Nucleus accumbens (tissue), 56 donors: ENCODE measurements around the gene GJD4.

Source experiments
- DNase-seq, 56 donors: peaks; one replicate each; lab custom pipeline; 2025; lab: John Stamatoyannopoulos, UW

Gene GJD4

DNA sequence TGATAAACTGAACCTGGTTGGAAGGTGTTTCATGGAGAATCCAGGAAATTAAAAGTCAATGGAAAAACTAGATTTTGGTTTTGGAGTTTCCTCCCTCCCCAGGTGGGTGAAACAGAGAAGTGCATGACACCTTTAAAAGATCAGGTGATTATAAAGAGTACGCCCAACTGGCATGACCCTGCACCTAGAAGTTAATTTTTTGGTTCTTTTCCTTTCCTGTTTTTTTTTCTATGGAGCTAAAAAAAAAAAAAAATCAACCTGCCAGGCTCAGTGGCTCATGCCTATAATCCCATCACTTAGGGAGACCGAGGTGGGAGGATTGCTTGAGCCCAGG, 7.9 kb downstream of the GJD4 start:
- DNase-seq = no peak

DNA sequence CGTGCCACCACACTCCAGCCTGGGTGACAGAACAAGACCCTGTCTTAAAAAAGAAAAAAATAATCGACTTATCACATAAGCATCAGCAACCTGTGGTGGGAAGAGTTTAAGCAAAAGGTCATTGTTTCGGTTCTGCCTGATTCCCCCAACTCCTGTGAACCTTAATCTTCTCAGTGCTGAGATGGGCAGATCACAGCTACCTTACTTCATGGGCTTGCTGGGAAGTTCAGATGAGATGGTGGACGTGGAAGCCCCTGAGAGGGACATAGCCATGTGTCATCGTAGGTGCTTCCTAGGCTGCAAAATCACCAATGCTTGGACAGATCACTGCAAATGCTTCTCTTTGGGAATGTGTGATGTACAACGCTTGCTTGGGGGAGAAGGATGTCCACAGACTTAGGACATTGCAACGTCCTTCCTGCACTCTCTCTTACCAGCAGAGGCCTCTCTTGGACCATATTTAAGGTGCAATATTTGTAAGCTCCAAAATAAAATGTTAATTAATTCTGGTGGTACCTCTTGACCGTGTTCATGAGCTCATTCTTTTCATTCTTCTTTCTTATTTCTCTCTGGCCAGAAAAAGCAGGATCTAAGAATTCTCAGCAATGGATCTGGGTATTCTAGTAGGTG, 8.6 kb downstream of the GJD4 start:
- no peak for DNase-seq

DNA sequence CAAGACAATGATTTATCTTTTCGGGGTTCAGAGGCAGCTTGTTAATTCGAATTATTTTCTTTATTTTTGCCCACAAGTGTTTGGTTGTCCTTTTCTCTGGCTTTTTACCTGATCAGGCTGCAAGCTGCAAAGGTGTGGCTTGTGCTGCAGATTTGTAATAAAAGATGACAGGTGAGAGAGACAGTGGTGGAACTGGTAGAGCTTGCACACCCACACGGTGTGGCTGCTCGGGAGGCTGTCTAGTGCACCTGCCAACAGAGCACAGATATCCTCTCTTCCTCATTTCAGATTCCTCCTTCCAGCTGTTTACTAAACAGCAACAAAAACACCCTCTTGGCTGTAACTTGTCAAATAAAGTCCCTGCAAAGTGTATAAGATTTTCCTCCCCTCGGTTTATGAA, 9.2 kb downstream of the GJD4 start:
- peak in 4 of 56 donors; percentile 4 to 28 (median 12) for DNase-seq

DNA sequence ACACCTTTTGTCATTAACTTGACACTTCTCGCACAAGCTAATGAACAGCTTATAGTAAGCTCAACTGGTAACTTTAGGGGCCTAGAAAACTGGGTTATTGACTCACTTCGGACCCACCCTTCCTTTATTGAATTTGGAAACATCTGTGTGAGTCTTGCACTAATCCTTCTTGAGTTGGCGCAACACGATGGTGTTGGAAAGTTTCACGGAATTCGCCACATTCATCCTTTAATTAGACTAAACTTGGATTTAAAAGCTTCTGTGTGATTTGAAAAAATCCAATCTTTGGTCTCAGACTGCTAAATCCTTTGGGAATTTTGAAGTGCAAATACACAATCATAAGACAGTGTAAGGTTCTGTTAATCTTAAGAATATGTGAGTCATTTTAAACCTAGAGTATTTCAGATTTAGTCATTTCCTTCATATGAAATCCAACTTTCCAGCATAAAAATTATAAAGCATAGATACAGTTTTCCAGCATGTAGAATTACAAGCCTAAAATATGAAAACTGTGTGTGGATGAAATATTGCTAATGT, 21.9 kb downstream of the GJD4 start:
- DNase-seq = no peak

DNA sequence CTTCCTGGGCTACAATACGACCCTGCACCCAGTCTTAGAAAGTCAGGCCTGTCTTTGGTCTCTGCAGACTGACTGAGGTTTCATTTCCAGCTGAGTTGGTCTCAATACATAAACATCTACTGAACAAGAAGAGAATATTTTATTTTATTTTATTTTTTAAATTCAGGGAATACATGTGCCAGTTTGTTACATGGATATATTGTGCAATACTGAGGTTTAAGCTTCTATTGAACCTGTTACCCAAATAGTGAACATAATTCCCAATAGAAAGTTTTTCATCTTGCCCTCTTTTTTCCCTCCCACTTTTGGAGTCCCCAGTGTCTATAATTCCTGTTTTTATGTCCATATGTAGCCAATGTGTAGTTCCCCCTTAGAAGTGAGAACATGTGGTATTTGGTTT, 26.3 kb downstream of the GJD4 start:
- no peak for DNase-seq

DNA sequence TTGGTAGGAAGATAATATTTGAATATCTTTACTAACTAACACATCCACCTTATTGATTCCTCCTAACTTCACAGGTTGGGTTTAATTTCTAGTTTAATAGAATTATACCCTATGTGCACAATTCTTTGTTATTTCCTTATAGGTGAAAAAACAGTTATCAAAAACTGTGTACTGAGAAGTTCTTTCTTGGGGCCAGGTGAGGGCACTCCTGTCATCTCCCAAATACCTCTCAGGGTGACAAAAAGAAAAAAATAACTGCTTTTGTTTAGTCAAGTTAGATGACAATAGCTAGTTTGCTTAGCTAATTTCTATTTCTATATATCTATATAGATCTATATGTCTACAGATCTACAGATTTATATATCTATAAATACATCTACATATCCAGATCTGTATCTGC, 26.9 kb downstream of the GJD4 start:
- DNase-seq = no peak

DNA sequence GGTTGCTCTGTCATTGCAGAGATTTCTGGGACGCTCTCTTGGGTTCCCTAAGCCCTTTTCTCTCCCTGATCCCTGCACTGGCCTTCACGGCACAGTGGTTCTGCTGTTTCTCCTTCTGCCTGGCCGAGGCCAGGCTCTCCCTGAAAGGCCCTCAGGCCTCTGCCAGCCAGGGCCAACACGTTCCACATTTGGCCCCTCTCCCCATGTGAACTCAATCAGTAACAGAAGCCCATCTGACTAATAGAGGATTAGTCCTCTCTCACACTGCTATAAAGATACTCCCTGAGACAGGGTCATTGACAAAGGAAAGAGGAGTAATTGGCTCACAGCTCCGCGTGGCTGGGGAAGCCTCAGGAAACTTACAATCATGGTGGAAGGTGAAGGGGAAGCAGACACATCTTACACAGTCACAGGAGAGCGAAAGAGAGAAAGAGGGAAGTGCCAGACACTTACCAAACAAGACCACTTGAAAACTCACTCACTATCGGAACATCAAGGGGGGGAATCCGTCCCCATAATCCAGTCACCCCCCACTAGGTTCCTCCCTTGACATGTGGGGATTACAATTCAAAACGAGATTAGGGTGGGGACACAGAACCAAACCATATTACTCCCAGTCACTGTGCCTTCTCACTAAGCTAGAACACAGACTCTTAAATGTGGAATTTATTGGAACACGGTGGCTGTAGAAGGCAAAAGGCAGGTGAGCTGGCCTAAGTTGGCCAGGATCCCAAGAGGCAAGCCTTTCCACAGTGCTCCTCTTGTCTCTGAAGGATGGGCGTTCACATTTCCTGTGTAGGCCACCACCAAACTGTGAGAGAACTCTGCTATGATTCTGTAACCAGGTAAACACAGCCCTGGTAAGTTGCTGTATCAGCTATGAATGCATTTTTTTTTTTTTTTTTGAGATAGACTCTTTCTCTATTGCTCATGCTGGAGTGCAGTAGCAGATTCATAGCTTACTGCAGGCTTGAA, 28.2 kb downstream of the GJD4 start:
- DNase-seq = no peak

DNA sequence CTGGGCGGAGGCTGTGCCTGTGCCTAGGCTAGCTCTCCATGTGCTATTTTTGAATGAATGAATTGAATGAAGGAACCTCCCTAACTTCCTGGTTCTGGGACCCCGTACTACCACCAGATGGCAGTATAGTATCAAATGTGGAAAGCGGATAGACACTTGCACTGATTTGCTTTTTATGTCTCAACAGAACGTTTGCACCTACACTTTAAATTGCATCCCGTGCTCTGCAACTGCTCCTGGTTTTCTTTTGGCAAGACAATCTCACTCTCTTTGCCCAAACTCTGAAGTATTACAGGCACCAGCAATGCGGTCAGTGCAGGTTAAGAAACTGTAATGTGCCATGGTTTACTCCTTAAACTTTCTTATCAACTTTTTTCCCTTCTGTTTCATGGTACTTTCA, 30.4 kb downstream of the GJD4 start:
- peak in 31 of 56 donors; percentile 5 to 66 (median 26) for DNase-seq

DNA sequence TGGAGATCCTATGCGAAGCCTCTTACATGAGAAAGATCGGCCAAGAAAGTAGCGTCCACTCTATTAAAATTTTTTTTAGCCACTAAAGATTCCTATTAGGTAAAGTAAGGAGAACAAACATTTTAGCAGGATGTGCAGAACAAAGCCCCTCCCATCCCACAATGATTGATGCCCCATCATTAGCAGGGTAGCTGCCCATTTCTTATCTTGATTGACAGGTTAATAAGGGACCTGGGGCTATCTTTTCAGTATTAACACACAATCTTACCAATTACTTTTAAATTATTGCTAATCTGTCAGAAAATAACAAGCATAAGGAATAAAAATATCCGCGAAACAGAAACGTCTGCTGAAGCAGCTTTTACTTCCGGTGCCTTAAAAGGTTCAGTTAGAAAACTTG, 31.8 kb downstream of the GJD4 start:
- no peak for DNase-seq

DNA sequence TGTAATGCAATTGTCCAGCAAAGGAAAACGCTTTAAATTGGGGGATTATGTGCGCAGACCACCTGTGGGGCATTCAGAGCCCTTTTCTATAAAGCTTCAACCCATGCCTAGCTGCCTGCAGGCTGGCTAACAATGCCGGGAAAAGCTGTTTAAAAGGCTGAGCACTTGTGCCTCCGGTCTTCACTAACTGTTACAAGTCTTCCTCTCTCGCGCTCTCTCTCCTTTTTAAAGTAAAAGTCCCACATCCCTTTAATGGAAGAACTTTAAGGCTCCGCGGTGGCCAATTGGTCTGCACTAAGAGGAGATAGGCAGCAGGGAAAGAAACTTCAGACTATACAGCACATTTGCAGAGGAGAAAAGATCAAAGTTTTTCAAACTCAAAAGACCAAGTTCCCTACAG, 32.3 kb downstream of the GJD4 start:
- DNase-seq = peak in 1 of 56 donors; percentile 5

DNA sequence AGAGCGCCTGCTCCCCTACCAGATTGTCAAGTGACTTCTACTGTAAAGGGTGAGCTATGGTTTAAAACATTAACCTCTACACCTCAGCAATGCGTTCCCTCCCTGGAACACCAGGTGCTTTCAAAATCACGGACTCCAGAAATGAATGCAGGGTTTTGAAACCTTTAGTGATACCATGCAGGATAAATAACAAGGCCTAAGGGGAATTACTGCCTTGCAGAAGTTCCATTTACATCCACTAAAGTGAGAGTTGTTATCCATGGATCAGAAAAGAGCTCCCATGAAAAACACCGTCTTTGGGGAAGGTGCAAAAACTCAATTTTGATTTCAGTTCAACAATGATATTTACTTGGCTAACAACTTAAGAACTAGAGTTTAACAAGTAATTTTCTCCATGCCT, 33.0 kb downstream of the GJD4 start:
- no peak for DNase-seq

DNA sequence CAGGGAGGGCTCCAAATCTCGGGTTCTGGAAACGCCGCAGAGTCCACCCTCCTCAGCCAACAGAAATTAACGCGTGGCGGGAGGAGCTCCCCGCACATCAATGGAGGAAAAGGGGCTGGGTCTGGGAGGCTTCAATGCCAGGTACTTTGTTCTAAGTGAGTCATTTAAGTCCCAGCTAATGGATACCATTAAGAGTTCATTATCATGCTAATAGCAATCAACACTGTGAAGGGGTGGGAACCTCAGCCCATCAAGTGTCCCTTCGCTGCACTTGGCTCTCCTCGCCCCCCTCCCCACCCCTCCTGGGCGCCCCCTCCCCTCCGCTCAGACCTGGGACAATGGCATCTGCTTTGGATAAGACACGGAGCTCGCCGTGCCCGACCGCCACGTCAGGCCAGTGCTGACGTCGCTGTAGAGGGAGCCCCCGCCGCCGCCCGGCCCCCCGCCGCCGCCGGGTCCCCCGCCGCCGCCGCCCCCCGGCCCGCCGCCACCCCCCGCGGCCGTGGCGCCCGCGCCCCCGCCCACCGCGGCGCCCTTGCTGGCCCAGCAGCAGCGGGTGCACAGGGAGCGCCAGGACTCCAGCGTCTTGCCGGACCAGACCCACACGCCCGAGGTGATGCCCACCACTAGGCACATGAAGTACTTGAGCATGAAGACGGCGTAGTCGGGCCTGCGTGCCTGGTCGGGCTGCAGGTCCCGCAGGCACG, 34.0 kb downstream of the GJD4 start:
- no peak for DNase-seq

DNA sequence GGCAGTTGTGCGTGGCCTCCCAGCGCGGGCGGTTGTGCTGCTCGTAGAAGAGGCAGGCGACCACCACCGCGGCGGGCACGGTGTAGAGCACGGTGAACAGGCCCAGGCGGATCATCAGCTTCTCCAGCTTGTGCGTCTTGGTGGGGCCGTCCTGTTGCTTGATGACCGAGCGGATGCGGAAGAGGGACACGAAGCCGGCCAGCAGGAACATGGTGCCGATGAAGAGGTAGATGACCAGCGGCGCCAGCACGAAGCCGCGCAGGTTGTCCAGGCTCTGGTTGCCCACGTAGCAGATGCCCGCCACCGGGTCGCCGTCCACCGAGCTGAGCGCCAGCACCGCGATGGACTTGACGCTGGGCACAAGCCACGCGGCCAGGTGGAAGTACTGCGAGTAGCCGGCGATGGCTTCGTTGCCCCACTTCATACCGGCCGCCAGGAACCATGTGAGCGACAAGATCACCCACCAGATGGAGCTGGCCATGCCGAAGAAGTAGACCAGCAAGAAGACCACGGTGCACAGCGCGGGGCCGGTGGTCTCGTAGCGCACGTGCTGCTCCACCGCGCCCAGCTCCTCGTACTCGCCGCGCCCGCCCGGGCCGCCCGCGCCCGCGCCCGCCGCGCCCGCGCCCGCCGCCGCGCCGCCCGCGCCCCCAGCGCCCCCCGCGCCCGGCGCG, 34.7 kb downstream of the GJD4 start:
- peak in 3 of 56 donors; percentile 5 to 22 (median 11) for DNase-seq

DNA sequence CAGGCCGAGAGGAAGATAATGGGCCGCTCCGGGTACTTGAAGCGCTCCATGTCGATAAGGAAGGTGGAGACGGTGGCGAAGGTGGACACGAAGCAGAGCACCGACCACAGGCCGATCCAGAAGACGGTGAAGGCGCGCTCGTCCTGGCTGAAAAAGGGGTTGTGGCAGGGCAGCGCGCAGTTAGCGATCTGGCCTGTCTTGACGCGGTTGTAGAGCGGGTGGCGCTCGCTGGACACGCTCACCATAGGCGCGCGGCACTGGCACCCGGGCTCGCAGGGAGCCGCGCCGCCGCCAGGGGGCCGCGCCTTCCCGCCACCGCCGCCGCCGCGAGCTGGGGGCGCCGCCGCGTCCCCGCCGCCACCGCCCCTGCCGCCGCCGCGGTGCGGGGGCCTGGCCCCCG, 35.3 kb downstream of the GJD4 start:
- peak in 37 of 56 donors; percentile 4 to 71 (median 32) for DNase-seq

DNA sequence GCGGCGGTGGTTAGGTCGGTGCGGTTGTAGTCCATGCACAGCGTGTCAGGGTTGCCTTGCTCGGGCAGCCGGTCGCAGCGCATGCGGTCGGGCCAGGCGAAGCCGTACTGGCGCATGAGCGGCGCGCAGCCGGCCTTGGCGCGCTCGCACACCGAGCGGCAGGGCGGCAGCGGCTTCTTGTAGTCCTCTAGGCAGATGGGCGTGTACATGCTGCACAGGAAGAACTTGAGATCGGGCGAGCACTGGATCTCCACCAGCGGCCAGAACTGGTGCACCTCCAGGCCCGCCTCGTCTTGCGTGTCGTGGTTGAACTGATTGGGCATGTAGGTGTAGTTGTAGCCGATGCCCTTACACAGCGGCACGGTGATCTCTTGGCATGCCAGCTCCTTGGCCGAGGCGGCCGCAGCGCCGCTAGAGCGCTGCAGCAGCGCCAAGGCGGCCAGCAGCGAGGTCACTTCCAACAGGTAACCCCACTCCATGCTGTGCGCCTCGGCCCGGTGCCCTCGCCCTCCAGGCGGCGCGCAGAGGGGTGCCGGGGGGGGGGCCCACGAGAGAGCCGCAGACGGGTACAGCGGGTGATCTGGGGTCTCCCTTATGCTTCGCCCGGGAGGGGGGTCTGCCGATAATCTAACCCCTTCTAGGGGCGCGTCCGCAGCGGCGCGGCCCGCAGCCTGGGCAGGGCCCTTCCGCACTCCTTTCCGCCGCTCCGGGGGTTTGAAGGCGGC, 36.0 kb downstream of the GJD4 start:
- DNase-seq = peak in 27 of 56 donors; percentile 5 to 51 (median 23)

DNA sequence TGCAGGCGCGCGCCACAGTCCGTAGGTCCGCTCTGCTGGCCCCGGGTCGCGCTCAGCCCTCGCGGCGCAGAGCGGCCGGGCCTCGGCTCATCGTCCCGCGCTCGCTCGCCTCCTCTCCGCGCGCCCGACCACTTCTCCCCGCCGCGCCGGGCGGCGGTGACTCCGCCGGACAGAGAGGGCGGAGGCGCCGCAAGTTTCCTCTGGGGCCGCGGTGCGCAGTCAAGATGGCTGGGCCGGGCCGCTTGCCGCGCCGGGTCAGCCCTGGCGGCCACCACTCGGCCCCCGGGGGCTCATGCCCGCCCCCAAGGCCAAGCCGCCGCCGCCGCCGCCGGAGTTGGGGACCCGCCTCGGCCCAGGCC, 36.5 kb downstream of the GJD4 start:
- peak in 1 of 56 donors; percentile 35 for DNase-seq

DNA sequence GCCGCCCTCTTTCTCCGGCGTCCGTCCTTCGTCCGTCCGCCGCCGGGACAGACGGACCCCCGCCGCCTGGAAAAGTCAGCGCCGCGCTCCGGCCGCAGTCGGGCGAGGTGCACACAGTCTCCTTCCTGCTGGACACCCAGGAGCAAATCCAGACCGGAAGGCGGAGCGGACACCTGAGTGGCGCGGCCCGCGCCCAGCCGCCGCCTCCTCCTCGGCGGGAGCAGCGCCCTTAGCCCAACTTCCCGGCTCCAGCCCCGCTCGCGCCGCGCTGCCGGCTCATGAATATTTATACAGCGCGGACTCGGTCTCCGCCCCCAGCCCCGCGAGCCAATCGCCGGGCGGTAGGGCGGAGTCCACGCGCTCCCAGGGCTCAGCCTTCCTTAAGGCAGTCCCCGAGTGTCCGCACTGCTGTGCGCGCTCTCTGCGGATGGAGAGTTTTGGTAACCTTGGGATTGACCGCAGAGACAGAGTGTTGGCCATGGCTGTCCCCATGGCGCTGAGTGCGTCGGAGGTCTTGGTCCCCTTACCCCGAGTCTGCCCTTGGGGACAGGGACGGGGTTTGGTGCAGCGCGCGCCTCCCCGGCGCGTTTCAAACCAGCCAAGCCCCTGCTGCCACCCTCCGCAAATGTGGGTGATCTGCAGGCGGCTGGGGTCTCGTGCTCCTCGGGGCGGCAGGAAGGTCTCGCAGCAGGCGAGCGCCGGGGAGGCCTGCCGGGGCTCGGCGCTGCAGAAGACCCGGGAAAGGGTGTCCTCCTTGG, 37.1 kb downstream of the GJD4 start, which contains the start of gene FZD8:
Gene FZD8, minus strand, starts transcription at position 262 of the 758 bp plus-strand sequence. CDS start 867 bp downstream, outside the sequence.
- DNase-seq = peak in 55 of 56 donors; percentile 39 to 93 (median 80)

DNA sequence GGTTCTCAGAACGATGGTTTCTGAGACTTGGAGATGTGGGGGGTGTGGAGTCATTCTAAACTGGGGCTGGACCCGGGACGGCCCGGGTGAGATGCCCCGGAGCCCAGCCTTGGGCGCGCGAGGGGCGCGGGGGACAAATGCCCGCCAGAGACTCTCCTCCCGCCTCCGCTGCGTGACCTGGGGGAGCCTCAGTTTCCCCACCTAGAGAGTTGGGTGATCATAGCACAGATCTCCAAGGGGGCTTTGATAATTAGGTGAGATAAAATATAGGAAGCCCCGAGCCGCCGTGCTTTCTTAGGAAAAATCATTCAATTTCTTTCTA, 37.6 kb downstream of the GJD4 start:
- no peak for DNase-seq
